Measurements from ENCODE around the gene NEK11. TPM values are rescaled to one million over a fixed set of nuclear protein-coding genes. Genes with fewer than 3 reads are reported as not detected.

The NEK11 gene
- total and polyA plus RNA-seq, 9 of the 15 experiments (the other 6 are each of a cell fraction or from before 2014, with no cell fraction given), result 0.28 to 1.5 (median 0.87) TPM

DNA sequence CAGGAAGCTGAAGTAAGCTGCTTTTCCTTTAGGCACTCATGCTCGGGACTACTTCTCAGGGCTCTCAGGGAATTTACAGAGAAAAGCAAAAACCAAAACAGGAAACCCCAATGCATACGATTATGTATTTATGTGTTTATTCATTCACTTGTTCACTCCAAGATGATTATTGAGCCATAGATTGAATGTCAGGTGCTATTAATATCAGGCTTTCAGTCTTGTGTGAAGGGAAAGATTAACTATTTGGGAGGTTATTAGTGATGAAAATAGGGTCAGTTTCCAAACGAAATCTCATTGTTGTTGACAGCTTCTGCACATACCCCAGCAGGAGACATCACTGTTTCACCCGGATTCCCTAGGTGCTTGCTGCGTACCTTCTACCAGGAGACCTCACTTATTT, 135.8 kb downstream of the NEK11 start:
- Histone ChIP-seq H3K27ac (ENCODE audit: extremely low read depth, low read depth, low read length) (no peak overlapping the region), H3K4me3 (no peak overlapping the region), H3K9me3 (replicated peaks; ENCODE audit: control insufficient read depth, insufficient read depth, low read depth, low read length) (no peaks in the 10 kb centered on the region), H2AFZ (ENCODE audit: low read depth, low read length) (no peak overlapping the region), H3K36me3 (ENCODE audit: control insufficient read depth, insufficient read depth, low read length) (no peaks in the 10 kb centered on the region), H3K4me2 (ENCODE audit: insufficient read depth, low read length) (no peak overlapping the region), H3K79me2 (ENCODE audit: control insufficient read depth, insufficient read depth, low read length) (no peaks in the 10 kb centered on the region), H3K4me1 (replicated peaks in 1 of 2; ENCODE audit: control insufficient read depth in 2 of 2, insufficient read depth in 2 of 2, low read length in 2 of 2) (no peaks in the 10 kb centered on the region), H4K20me1 (replicated peaks; ENCODE audit: control insufficient read depth, insufficient read depth, low read length) (no peaks in the 10 kb centered on the region), H3K27me3 (ENCODE audit: control insufficient read depth in 2 of 2, insufficient read depth in 2 of 2, low read length in 2 of 2) (peaks cover 0 to 10% of the 10 kb centered on the region in 2 experiments; a peak in 2 of 5 replicates), H3K9ac (ENCODE audit: insufficient read depth in 1 of 2, low read depth in 2 of 2, low read length in 2 of 2) (no peak overlapping the region), H3K9me1 (ENCODE audit: control insufficient read depth, insufficient read depth, low read length) (no peaks in the 10 kb centered on the region)
- intact Hi-C loops (cut with micrococcal nuclease), result no loop called here
- ATAC-seq (no peak), FAIRE-seq (no peak), DNase-seq (ENCODE audit: extremely low read depth in 1 of 4, low spot score in 3 of 4) (no peak)
- CTCF ChIA-PET (ENCODE audit: low intra/inter-chr PET ratio), result no interaction called here
- in situ Hi-C loops (cut with MboI), result no loop called here
- POLR2A ChIA-PET, result interaction anchor here (0.6 kb wide), 1 partner anchor 290 kb away, joined by 4 read pairs; no protein-coding TSS in a partner anchor
- WGBS (ENCODE audit: insufficient coverage, low coverage, missing lambda C conversion rate), result 0% methylated on average over 5 of the region's 5 CpGs
- no TSS peak for BruUV-seq (replicated peaks)
- TF ChIP-seq, protein P1, sequence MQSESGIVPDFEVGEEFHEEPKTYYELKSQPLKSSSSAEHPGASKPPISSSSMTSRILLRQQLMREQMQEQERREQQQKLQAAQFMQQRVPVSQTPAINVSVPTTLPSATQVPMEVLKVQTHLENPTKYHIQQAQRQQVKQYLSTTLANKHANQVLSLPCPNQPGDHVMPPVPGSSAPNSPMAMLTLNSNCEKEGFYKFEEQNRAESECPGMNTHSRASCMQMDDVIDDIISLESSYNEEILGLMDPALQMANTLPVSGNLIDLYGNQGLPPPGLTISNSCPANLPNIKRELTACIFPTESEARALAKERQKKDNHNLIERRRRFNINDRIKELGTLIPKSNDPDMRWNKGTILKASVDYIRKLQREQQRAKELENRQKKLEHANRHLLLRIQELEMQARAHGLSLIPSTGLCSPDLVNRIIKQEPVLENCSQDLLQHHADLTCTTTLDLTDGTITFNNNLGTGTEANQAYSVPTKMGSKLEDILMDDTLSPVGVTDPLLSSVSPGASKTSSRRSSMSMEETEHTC (IDR thresholded peaks at IDR 0.05), result no peak
- no peak for TF ChIP-seq FOXM1 (IDR thresholded peaks at IDR 0.05; ENCODE audit: low read depth)
- TF ChIP-seq FOXM1 (CRISPR knock-in tag; IDR thresholded peaks at IDR 0.05; ENCODE audit: low read depth), result no peak
- no peak for TF ChIP-seq ARNT (IDR thresholded peaks at IDR 0.05)
- TF ChIP-seq, protein P2, sequence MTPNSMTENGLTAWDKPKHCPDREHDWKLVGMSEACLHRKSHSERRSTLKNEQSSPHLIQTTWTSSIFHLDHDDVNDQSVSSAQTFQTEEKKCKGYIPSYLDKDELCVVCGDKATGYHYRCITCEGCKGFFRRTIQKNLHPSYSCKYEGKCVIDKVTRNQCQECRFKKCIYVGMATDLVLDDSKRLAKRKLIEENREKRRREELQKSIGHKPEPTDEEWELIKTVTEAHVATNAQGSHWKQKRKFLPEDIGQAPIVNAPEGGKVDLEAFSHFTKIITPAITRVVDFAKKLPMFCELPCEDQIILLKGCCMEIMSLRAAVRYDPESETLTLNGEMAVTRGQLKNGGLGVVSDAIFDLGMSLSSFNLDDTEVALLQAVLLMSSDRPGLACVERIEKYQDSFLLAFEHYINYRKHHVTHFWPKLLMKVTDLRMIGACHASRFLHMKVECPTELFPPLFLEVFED (CRISPR knock-in tag; conservative IDR thresholded peaks at IDR 0.05), result no peak
- no peak for TF ChIP-seq ZZZ3 (IDR thresholded peaks at IDR 0.05)
- TF ChIP-seq ZNF76 (CRISPR knock-in tag; IDR thresholded peaks at IDR 0.05; ENCODE audit: borderline replicate concordance), result no peak
- TF ChIP-seq, protein P3, sequence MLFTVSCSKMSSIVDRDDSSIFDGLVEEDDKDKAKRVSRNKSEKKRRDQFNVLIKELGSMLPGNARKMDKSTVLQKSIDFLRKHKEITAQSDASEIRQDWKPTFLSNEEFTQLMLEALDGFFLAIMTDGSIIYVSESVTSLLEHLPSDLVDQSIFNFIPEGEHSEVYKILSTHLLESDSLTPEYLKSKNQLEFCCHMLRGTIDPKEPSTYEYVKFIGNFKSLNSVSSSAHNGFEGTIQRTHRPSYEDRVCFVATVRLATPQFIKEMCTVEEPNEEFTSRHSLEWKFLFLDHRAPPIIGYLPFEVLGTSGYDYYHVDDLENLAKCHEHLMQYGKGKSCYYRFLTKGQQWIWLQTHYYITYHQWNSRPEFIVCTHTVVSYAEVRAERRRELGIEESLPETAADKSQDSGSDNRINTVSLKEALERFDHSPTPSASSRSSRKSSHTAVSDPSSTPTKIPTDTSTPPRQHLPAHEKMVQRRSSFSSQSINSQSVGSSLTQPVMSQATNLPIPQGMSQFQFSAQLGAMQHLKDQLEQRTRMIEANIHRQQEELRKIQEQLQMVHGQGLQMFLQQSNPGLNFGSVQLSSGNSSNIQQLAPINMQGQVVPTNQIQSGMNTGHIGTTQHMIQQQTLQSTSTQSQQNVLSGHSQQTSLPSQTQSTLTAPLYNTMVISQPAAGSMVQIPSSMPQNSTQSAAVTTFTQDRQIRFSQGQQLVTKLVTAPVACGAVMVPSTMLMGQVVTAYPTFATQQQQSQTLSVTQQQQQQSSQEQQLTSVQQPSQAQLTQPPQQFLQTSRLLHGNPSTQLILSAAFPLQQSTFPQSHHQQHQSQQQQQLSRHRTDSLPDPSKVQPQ (CRISPR knock-in tag; IDR thresholded peaks at IDR 0.05; ENCODE audit: borderline replicate concordance), result no peak
- TF ChIP-seq TSC22D4 (tag; IDR thresholded peaks at IDR 0.05), result no peak
- TF ChIP-seq KLF13 (tag; IDR thresholded peaks at IDR 0.05; ENCODE audit: borderline replicate concordance, low read depth), result no peak
- TF ChIP-seq ATF1 (CRISPR knock-in tag; IDR thresholded peaks at IDR 0.05), result no peak
- no peak for TF ChIP-seq ATF1 (tag; IDR thresholded peaks at IDR 0.05)
- no peak for TF ChIP-seq HCFC1 (IDR thresholded peaks at IDR 0.05; ENCODE audit: low read depth, low read length)
- TF ChIP-seq HMGN3 (IDR thresholded peaks at IDR 0.05; ENCODE audit: borderline replicate concordance, extremely low read depth, insufficient read length, low read depth, low read length), result no peak
- TF ChIP-seq GABPB2 (CRISPR knock-in tag; conservative IDR thresholded peaks at IDR 0.05), result no peak
- no peak for TF ChIP-seq ASH1L (IDR thresholded peaks at IDR 0.05; ENCODE audit: borderline replicate concordance, low read depth, partially characterized antibody)
- no peak for TF ChIP-seq ARID1B (IDR thresholded peaks at IDR 0.05)
- no peak for TF ChIP-seq ZNF212 (CRISPR knock-in tag; IDR thresholded peaks at IDR 0.05)
- TF ChIP-seq OTX1 (CRISPR knock-in tag; IDR thresholded peaks at IDR 0.05), result no peak
- no peak for TF ChIP-seq CREBBP (IDR thresholded peaks at IDR 0.05; ENCODE audit: low read depth, low read length)
